GM12878 (cell line): ENCODE measurements around the gene PHACTR3. TPM values are rescaled to one million over a fixed set of nuclear protein-coding genes. Genes with fewer than 3 reads are reported as not detected.

ENCODE experiments used
- ATAC-seq: fragments of 200-7000 bp; cut with Tn5 transposase; 3 replicates; pipeline ENCODE4 v1.9.1; 2020; ENCODE audit warnings: mild to moderate bottlenecking, moderate library complexity
- BruUV-seq: library from RNA; stranded (reverse); fragments of 400-500 nt; replicated peaks from 2 replicates; lab custom pipeline; 2021; lab: Mats Ljungman, UMichigan
- CTCF ChIA-PET: fragments of 300-600 bp; sonication (Branson Sonifier 250); formaldehyde crosslinking; extraction: SDS; loops from one replicate; lab custom pipeline; 2021; ENCODE audit warnings: inconsistent platforms; lab: Yijun Ruan, JAX
- POLR2A ChIA-PET: fragments of 350-600 bp; formaldehyde crosslinking; extraction: SDS; loops from one replicate; lab custom pipeline; 2021; ENCODE audit warnings: inconsistent platforms; lab: Charles Lee
- RAD21 ChIA-PET: fragments of 300-600 bp; sonication (Branson Sonifier 250); formaldehyde crosslinking; loops from one replicate; lab custom pipeline; 2023; ENCODE audit warnings: antibody characterized with exemption; ENCODE audit not compliant: unreplicated experiment; lab: Charles Lee
- SMC1A ChIA-PET: fragments of 300-600 bp; sonication (Branson Sonifier 250); formaldehyde crosslinking; loops from one replicate; lab custom pipeline; 2023; ENCODE audit not compliant: unreplicated experiment, uncharacterized antibody; lab: Charles Lee
- DNase-seq: peaks from one replicate; pipeline ENCODE4 v3.0.0-alpha.2; 2011; ENCODE audit warnings: low read depth, low spot score
- FAIRE-seq: peaks from 3 replicates; lab custom pipeline; 2011; peaks lifted over from hg19 to GRCh38; lab: Jason Lieb, UNC
- H2AFZ ChIP-seq: 2 replicates; pipeline ENCODE4 v1.6.0; 2011; ENCODE audit warnings: low read depth, low read length, control low read depth; ENCODE audit not compliant: control insufficient read depth
- H3K27ac ChIP-seq: 2 replicates; pipeline ENCODE4 v1.5.1; 2011; ENCODE audit warnings: control low read depth; ENCODE audit not compliant: control insufficient read depth, insufficient read depth
- H3K27me3 ChIP-seq, 2 experiments: replicated peaks in 1 of 2; 2 replicates each; pipeline versions ENCODE4 v1.6.0 to v1.6.1; 2011; ENCODE audit warnings: low read length in 1 of 2; ENCODE audit not compliant: control insufficient read depth in 2 of 2, insufficient read depth in 2 of 2
- H3K36me3 ChIP-seq, 2 experiments: 2 replicates each; pipeline ENCODE4 v1.5.1; 2011; ENCODE audit warnings: low read length in 1 of 2; ENCODE audit not compliant: control insufficient read depth in 2 of 2, insufficient read depth in 2 of 2
- H3K4me1 ChIP-seq: 2 replicates; pipeline ENCODE4 v1.6.1; 2011; ENCODE audit warnings: mild to moderate bottlenecking, low read length, moderate library complexity, mixed read lengths; ENCODE audit not compliant: control insufficient read depth, insufficient read depth
- H3K4me2 ChIP-seq: 2 replicates; pipeline ENCODE4 v1.6.0; 2011; ENCODE audit warnings: control low read depth; ENCODE audit not compliant: control insufficient read depth, insufficient read depth
- H3K4me3 ChIP-seq: fragments of 200-600 bp; sonication (generic); 2 replicates; pipeline ENCODE4 v1.5.1; 2016
- H3K79me2 ChIP-seq: 2 replicates; pipeline ENCODE4 v1.6.0; 2011; ENCODE audit warnings: low read length; ENCODE audit not compliant: control insufficient read depth, insufficient read depth
- H3K9ac ChIP-seq: 2 replicates; pipeline ENCODE4 v1.8.0; 2011; ENCODE audit warnings: low read length, control low read depth, mixed read lengths; ENCODE audit not compliant: control insufficient read depth, insufficient read depth
- H3K9me3 ChIP-seq: replicated peaks from 3 replicates; pipeline ENCODE4 v1.5.1; 2011; ENCODE audit warnings: mild to moderate bottlenecking, low read length; ENCODE audit not compliant: control insufficient read depth, insufficient read depth
- H4K20me1 ChIP-seq: 2 replicates; pipeline ENCODE4 v1.6.0; 2011; ENCODE audit not compliant: control insufficient read depth, insufficient read depth
- CEBPZ ChIP-seq: fragments of 150-350 bp; IDR thresholded peaks from 2 replicates; pipeline ENCODE4 v1.6.1; 2016; ENCODE audit warnings: low read depth, low read length
- ETV6 ChIP-seq, 2 experiments: fragments of 450-650 bp in 1 of 2; IDR thresholded peaks in 1 of 2; conservative IDR thresholded peaks in 1 of 2; 2 replicates each; pipeline ENCODE4 v1.6.1; 2014; ENCODE audit warnings: antibody characterized with exemption in 1 of 2, borderline replicate concordance in 1 of 2, low read depth in 1 of 2, mild to moderate bottlenecking in 1 of 2, moderate library complexity in 1 of 2
- MLLT1 ChIP-seq: fragments of 450-650 bp; IDR thresholded peaks from 2 replicates; pipeline ENCODE4 v1.6.1; 2016; ENCODE audit warnings: mild to moderate bottlenecking
- MTA3 ChIP-seq: IDR thresholded peaks from 2 replicates; pipeline ENCODE4 v1.6.1; 2012; ENCODE audit warnings: low read length, inconsistent platforms, borderline replicate concordance
- NR2C1 ChIP-seq: fragments of 450-650 bp; IDR thresholded peaks from 2 replicates; pipeline ENCODE4 v1.6.1; 2017; ENCODE audit warnings: antibody characterized with exemption, mild to moderate bottlenecking, moderate library complexity
- NR2C2 ChIP-seq: IDR thresholded peaks from 2 replicates; pipeline ENCODE4 v1.6.1; 2011; ENCODE audit warnings: borderline replicate concordance, low read depth; ENCODE audit not compliant: control insufficient read depth, insufficient read length
- PAX8 ChIP-seq: fragments of 450-650 bp; IDR thresholded peaks from 2 replicates; pipeline ENCODE4 v1.6.1; 2017; ENCODE audit warnings: mild to moderate bottlenecking, moderate library complexity
- PKNOX1 ChIP-seq: fragments of 450-650 bp; IDR thresholded peaks from 2 replicates; pipeline ENCODE4 v1.6.1; 2016; ENCODE audit warnings: mild to moderate bottlenecking
- PML ChIP-seq: IDR thresholded peaks from 2 replicates; pipeline ENCODE4 v1.6.1; 2012; ENCODE audit warnings: low read length, inconsistent platforms
- SMARCA5 ChIP-seq: fragments of 450-650 bp; IDR thresholded peaks from 2 replicates; pipeline ENCODE4 v1.6.1; 2017; ENCODE audit warnings: mild to moderate bottlenecking
- TCF12 ChIP-seq: IDR thresholded peaks from 2 replicates; pipeline ENCODE4 v1.6.1; 2011; ENCODE audit warnings: low read depth, mild to moderate bottlenecking, low read length
- USF1 ChIP-seq: IDR thresholded peaks from 2 replicates; pipeline ENCODE4 v1.6.1; 2011; ENCODE audit warnings: borderline replicate concordance, low read depth, mild to moderate bottlenecking, moderate library complexity, mixed read lengths, low read length; ENCODE audit not compliant: insufficient read depth; ENCODE audit errors: extremely low read length
- YY1 ChIP-seq: IDR thresholded peaks from 2 replicates; pipeline ENCODE4 v1.6.1; 2011; ENCODE audit warnings: low read depth, mild to moderate bottlenecking, low read length
- ZNF217 ChIP-seq: fragments of 450-650 bp; IDR thresholded peaks from 2 replicates; pipeline ENCODE4 v1.6.1; 2017; ENCODE audit warnings: antibody characterized with exemption, mild to moderate bottlenecking
- ZSCAN29 ChIP-seq: fragments of 450-650 bp; IDR thresholded peaks from 2 replicates; pipeline ENCODE4 v1.6.1; 2017; ENCODE audit warnings: mild to moderate bottlenecking, moderate library complexity
- WGBS: methylation state at CpG from one replicate; pipeline ENCODE4 v1.1.6; 2016; ENCODE audit warnings: low lambda C conversion rate; ENCODE audit not compliant: insufficient replicate concordance, insufficient coverage; ENCODE audit errors: missing lambda C conversion rate; 5-methylcytosine and 5-hydroxymethylcytosine counted together
- in situ Hi-C: fragments of 300-500 bp; cut with MboI; formaldehyde crosslinking; loops from 9 replicates; pipeline ENCODE4 v1.14.3; 2018; ENCODE audit warnings: mixed read lengths
- intact Hi-C: fragments of 100-400 bp; cut with micrococcal nuclease; formaldehyde crosslinking; loops from one replicate; pipeline ENCODE4 v1.14.2; 2022; ENCODE audit not compliant: unreplicated experiment
- polyA plus RNA-seq, 11 experiments: library from polyadenylated mRNA; depleted of rRNA in 4 of 11; unstranded in 6 of 11; stranded (reverse) in 5 of 11; fragments of >200 nt; fragmentation: Nextera tagmentation in 4 of 11; fragmentation: Illumina TruSeq in 1 of 11; extraction: Ambion mirVana in 4 of 11; extraction: Trizol in 1 of 11; gene quantifications; 1 replicate in 1 of 11; 2 replicates in 10 of 11; pipeline versions ENCODE4 v1.2.1 to v1.2.3, GENCODE V29; 2011 to 2016; ENCODE audit warnings: inconsistent platforms in 2 of 11, missing spikeins in 2 of 11, low read depth in 1 of 11
- total RNA-seq, 4 experiments: library from RNA; depleted of rRNA in 3 of 4; stranded (reverse); fragments of >200 nt in 3 of 4; fragmentation: Illumina TruSeq in 1 of 4; extraction: Trizol in 1 of 4; gene quantifications; 2 replicates each; pipeline versions ENCODE4 v1.2.1 to v1.2.3, GENCODE V29; 2013 to 2021

Gene PHACTR3
- total and polyA plus RNA-seq, 10 of the 15 experiments (the other 5 are each of a cell fraction or from before 2014, with no cell fraction given) = 0.17 to 2.7 (median 0.27) TPM; not detected in 1

GRCh38 chr20:59823030-59823423 lies 218.7 kb downstream of the PHACTR3 start (continued):
- no peak for TF ChIP-seq MLLT1
- TF ChIP-seq CEBPZ = no peak
- no peak for TF ChIP-seq NR2C2

- ChIA-PET CTCF (interaction anchor here (1.2 kb wide), 1 partner anchor 26 kb away, joined by 4 read pairs; no protein-coding TSS in a partner anchor), POLR2A (no interaction called here), RAD21 (no interaction called here), SMC1A (no interaction called here)
- WGBS = 24% methylated on average over 8 of the region's 8 CpGs
- Histone ChIP-seq H3K9me3 (no peaks in the 10 kb centered on the region), H3K36me3 (no peaks in the 10 kb centered on the region), H2AFZ (no peak overlapping the region), H3K4me2 (no peak overlapping the region), H4K20me1 (no peaks in the 10 kb centered on the region), H3K27me3 (peaks cover 0 to 2% of the 10 kb centered on the region in 2 experiments; a peak in 1 of 4 replicates), H3K9ac (no peak overlapping the region), H3K27ac (no peak overlapping the region), H3K4me1 (no peaks in the 10 kb centered on the region), H3K4me3 (no peak overlapping the region), H3K79me2 (no peaks in the 10 kb centered on the region)
- intact Hi-C loops = no loop called here
- in situ Hi-C loops = loop anchor here (25.0 kb wide), 1 partner anchor 1261 kb away; no protein-coding TSS in a partner anchor
- FAIRE-seq = no peak
- BruUV-seq = no TSS peak
- DNase-seq = no peak
- no peak for ATAC-seq
- no peak for TF ChIP-seq PAX8
- no peak for TF ChIP-seq SMARCA5
- no peak for TF ChIP-seq NR2C1
- TF ChIP-seq USF1 = no peak
- no peak for TF ChIP-seq ZSCAN29
- TF ChIP-seq ETV6 (conservative IDR thresholded peaks at IDR 0.05 in 1 of 2, IDR thresholded peaks at IDR 0.05 in 1 of 2; ENCODE audit: borderline replicate concordance in 1 of 2, low read depth in 1 of 2) = no peak
- TF ChIP-seq YY1 = no peak
- no peak for TF ChIP-seq PML
- TF ChIP-seq MTA3 = no peak
- no peak for TF ChIP-seq PKNOX1
- TF ChIP-seq TCF12 = no peak
- TF ChIP-seq ZNF217 = no peak
These were observed 219.3 kb downstream of the PHACTR3 start for GRCh38 chr20:59823491-59824259.
